Hindlimb muscle (tissue), 1 donor: ENCODE data around the gene MEIOSIN. TPM values are rescaled to one million over a fixed set of nuclear protein-coding genes. Genes with fewer than 3 reads are reported as not detected.

Source experiments
- DNase-seq: peaks from one replicate; pipeline ENCODE4 v3.0.0-alpha.2; 2013
- polyA plus RNA-seq: library from polyadenylated mRNA; unstranded; fragments of 120-200 nt; gene quantifications from one replicate; pipeline ENCODE4 v1.2.1, GENCODE V29; 2013; ENCODE audit not compliant: insufficient read length

The MEIOSIN gene
- polyA plus RNA-seq, 1 donor: not detected

- DNase-seq: no peak
These were observed 68.5 kb downstream of the MEIOSIN start for GRCh38 chr19:45801603-45802175.

GRCh38 chr19:45804140-45804958 is 71.1 kb downstream of the MEIOSIN start:
- DNase-seq: no peak

DNA sequence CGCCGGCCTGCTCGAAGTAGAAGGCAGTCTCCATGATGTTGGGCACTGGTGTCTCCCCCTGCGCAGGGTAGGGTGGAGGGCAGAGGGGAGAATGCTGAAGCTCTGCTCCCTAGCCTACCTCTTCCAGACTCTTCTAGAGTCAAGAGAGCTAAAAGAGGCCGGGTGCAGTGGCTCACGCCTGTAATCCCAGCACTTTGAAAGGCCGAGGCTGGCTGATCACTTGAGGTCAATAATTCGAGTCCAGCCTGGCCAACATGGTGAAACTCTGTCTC is 71.7 kb downstream of the MEIOSIN start:
- no peak for DNase-seq

DNA sequence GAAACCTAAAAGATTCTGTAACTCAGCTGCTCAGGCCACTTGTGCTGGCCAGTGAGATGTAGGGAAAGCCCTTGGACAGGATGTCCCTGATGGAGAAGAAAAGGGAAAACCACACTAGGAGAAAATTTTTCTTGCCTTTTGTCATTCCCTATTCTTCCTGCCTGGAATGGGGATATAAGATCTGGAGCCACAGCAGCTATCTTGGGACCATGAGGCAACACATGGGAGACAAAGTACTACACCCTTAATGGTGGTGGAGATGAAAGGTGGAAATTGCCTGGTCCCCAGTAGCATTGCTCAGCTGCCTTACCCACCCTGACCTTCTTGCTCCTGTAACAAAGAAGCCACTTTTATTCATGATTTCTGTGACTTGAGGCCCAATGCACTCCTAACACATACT is 72.5 kb downstream of the MEIOSIN start:
- DNase-seq: no peak

DNA sequence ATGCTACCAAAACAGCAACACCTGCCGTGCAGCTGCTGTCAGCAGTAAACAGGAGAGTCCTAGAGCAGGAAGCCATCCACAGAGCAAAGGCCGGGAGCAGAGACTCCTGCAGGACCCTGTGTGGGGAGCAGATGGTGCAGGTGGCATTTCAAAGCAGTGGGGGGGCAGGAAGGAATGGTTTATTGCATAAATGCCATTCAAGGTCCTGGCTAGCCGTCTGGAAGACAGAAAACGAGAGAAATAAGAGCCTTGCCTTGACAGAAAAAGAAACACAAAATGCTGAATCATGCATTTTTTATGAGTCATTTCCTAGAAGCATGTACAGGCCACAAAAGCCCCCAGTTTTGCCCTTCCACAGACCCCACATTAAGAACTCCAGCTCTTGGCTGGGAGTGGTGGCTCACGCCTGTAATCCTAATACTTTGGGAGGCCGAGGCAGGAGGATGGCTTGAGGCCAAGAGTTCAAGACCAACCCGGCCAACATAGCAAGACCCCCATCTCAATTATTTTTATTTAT is 76.5 kb downstream of the MEIOSIN start:
- DNase-seq: no peak

- DNase-seq: no peak
These were observed 79.1 kb downstream of the MEIOSIN start for GRCh38 chr19:45812297-45812696.

Other genes starting within 250 kb of the MEIOSIN start
- 165 TPM for gene RTN2, start 236.4 kb upstream of the MEIOSIN start, polyA plus RNA-seq
- 1.4 TPM for gene PPM1N, start 235.0 kb upstream of the MEIOSIN start, polyA plus RNA-seq
- gene VASP, start 226.0 kb upstream of the MEIOSIN start, polyA plus RNA-seq: 54.4 TPM
- 7.0 TPM for gene OPA3, start 148.6 kb upstream of the MEIOSIN start, polyA plus RNA-seq
- 4.9 TPM for gene GPR4, start 131.2 kb upstream of the MEIOSIN start, polyA plus RNA-seq
- gene EML2, start 94.0 kb upstream of the MEIOSIN start, polyA plus RNA-seq: 13.1 TPM
- 1.7 TPM for gene GIPR, start 65.2 kb upstream of the MEIOSIN start, polyA plus RNA-seq
- gene SNRPD2, start 41.5 kb upstream of the MEIOSIN start, polyA plus RNA-seq: 238 TPM
- gene QPCTL, start 40.8 kb upstream of the MEIOSIN start, polyA plus RNA-seq: 4.0 TPM
- gene FBXO46, start 2.5 kb upstream of the MEIOSIN start, polyA plus RNA-seq: 16.2 TPM
- gene SIX5, start 35.8 kb downstream of the MEIOSIN start, polyA plus RNA-seq: 32.1 TPM
- gene DMPK, start 49.1 kb downstream of the MEIOSIN start, polyA plus RNA-seq: 399 TPM
- 57.6 TPM for gene DMWD, start 59.4 kb downstream of the MEIOSIN start, polyA plus RNA-seq
- gene RSPH6A, start 81.9 kb downstream of the MEIOSIN start, polyA plus RNA-seq: not detected
- gene SYMPK, start 129.7 kb downstream of the MEIOSIN start, polyA plus RNA-seq: 40.3 TPM
- gene FOXA3, start 130.9 kb downstream of the MEIOSIN start, polyA plus RNA-seq: not detected
- 20.8 TPM for gene IRF2BP1, start 152.7 kb downstream of the MEIOSIN start, polyA plus RNA-seq
- 4.8 TPM for gene MYPOP, start 169.2 kb downstream of the MEIOSIN start, polyA plus RNA-seq
- gene NANOS2, start 181.3 kb downstream of the MEIOSIN start, polyA plus RNA-seq: not detected
- 5.0 TPM for gene NOVA2, start 240.4 kb downstream of the MEIOSIN start, polyA plus RNA-seq